GM13976 (cell line): Measurements from ENCODE around the gene CARD14.

Experiments used
- DNase-seq: peaks from one replicate; pipeline ENCODE4 v3.0.0; 2012; ENCODE audit warnings: low spot score
- CTCF ChIP-seq: IDR thresholded peaks from 2 replicates; pipeline ENCODE4 v1.5.1; 2012; ENCODE audit warnings: borderline replicate concordance, mild to moderate bottlenecking; ENCODE audit not compliant: insufficient read depth; ENCODE audit errors: extremely low read depth, missing control alignments, control extremely low read depth
- in situ Hi-C: fragments of 300-500 bp; cut with MboI; formaldehyde crosslinking; loops from one replicate; pipeline ENCODE4 v1.12.0; 2022; ENCODE audit warnings: low sequenced_read_pairs, mixed read lengths, inconsistent platforms; ENCODE audit not compliant: unreplicated experiment

Gene CARD14

GRCh38 chr17:80176757-80177156 is 6.9 kb downstream of the CARD14 start:
- DNase-seq = no peak
- in situ Hi-C loops = no loop called here
- no peak for TF ChIP-seq CTCF

- in situ Hi-C loops = no loop called here
- peak; percentile 8 for DNase-seq
Measured at GRCh38 chr17:80177986-80178595, 8.3 kb downstream of the CARD14 start.

GRCh38 chr17:80180192-80180591 is 10.4 kb downstream of the CARD14 start:
- in situ Hi-C loops = no loop called here
- no peak for TF ChIP-seq CTCF
- DNase-seq = no peak

More at GRCh38 chr17:80177986-80178595, 8.3 kb downstream of the CARD14 start:
- TF ChIP-seq CTCF = no peak

GRCh38 chr17:80181431-80181830 is 11.6 kb downstream of the CARD14 start:
- TF ChIP-seq CTCF = no peak
- in situ Hi-C loops = no loop called here
- no peak for DNase-seq

DNA sequence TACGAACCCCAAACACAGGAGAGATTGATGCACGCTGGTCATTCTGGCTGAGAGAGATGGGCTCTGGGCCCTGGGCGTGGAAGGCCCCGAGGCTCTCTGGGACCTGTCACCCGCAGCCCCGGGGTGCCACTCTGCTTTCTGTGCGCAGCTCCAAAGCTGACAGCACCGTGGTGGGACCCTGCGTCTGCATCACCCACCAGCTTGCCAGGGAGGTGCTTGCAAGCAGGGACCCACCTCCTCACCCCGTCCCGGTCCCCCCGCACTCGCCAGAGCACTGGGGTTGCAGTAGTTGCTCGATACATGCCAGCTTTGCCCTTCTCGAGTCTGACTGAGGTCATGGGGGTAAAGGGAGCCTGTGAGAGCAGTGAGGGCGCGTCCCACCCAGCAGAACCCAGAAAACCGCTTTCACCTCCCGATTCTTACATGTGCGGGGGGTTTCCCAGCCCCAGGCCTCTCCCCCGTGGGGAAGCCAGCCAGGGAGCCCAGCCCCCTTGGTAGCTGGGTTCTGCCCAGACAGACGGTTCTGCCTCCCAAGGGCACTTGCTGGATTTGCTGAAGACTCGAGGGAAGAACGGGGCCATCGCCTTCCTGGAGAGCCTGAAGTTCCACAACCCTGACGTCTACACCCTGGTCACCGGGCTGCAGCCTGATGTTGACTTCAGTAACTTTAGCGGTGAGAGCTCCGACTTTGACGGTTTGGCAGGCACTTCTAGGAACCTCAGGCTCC is 12.5 kb downstream of the CARD14 start:
- TF ChIP-seq CTCF = no peak
- no peak for DNase-seq
- in situ Hi-C loops = no loop called here

DNA sequence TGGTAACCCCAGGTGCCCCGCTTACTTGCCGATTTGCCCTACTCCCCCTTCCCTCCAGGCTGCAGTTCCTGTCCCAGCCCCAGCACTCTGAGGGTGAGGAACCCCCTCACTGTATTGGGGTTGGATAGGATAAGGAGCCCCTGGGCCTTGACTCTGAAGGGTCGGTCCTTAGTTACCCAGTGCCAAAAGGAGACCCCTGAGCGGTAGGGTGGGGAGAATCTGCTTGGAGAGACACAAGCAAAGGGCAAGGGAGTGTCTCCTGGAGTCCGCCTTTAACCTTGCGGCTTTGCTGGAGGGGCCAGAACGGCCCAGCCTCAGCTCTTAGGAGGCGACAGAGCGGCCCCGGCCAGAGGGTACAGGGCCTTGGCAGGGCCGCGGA is 13.0 kb downstream of the CARD14 start:
- DNase-seq = no peak

More for the DNA sequence above, 13.0 kb downstream of the CARD14 start:
- no peak for TF ChIP-seq CTCF
- in situ Hi-C loops = no loop called here
